ENCODE results near the gene PELI1.

- TF ChIP-seq EZH2 (IDR thresholded peaks at IDR 0.05; ENCODE audit: insufficient read depth, poor library complexity, severe bottlenecking) (no peak), EZH2phosphoT487 (IDR thresholded peaks at IDR 0.05; ENCODE audit: insufficient read depth, low read depth) (no peak)
Measured at GRCh38 chr2:64153811-64154210, 9.6 kb upstream of the PELI1 start.

All from GM23248 (cell line).